Measurements from ENCODE around the gene ATP10D. TPM values are rescaled to one million over a fixed set of nuclear protein-coding genes. Genes with fewer than 3 reads are reported as not detected.

ATP10D gene
- total RNA-seq, 1 experiment from 2014 or later = 5.1 TPM

DNA sequence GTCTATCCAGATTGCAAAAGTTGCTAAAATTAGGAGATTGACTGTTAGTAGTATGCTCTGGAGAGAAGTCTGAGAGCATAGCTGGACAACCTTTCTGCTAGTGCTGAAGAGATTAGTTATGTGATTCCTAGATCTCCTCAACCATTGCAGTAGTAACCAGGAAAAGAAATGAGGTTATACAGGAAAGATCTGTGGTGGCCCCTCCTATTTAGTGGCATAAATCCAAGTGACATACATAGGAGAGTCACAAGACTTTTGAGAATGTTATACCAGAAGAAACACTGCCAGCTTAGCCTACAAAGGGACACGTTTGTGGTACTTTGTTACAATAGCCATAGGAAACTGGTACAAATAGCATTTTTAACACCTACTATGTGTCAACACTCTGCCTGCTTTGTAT is 105.2 kb downstream of the ATP10D start:
- ChIA-PET CTCF (no interaction called here), RAD21 (ENCODE audit: low non-redundant PET in 1 of 2, low total read pairs in 2 of 2, uncharacterized antibody in 2 of 2, unreplicated experiment in 2 of 2) (no interaction called here), POLR2A (no interaction called here)
- no peaks in the 10 kb centered on the region for H3K79me2 ChIP-seq (ENCODE audit: insufficient read depth, low read length)
- no peak overlapping the region for H3K4me3 ChIP-seq (replicated peaks in 1 of 2; ENCODE audit: low read depth in 1 of 2, low read length in 2 of 2)
- H3K4me2 ChIP-seq (ENCODE audit: low read length) = no peak overlapping the region
- intact Hi-C loops (cut with micrococcal nuclease) = no loop called here
- H3K9me3 ChIP-seq (ENCODE audit: control insufficient read depth in 1 of 2, insufficient read depth in 1 of 2, low read depth in 1 of 2, low read length in 2 of 2) = no peaks in the 10 kb centered on the region
- H3K27me3 ChIP-seq (ENCODE audit: insufficient read depth, low read length) = no peaks in the 10 kb centered on the region
- no peak overlapping the region for H3K9ac ChIP-seq (ENCODE audit: low read length)
- no peak overlapping the region for H3K27ac ChIP-seq (ENCODE audit: low read depth, low read length)
- H3K9me2 ChIP-seq (ENCODE audit: insufficient read depth) = no peaks in the 10 kb centered on the region
- ATAC-seq (no peak), DNase-seq (ENCODE audit: low read depth, low spot score) (no peak)
- H4K20me1 ChIP-seq (ENCODE audit: insufficient read depth) = no peaks in the 10 kb centered on the region
- TF ChIP-seq REST (IDR thresholded peaks at IDR 0.05; ENCODE audit: low read depth) (no peak), JUND (IDR thresholded peaks at IDR 0.05) (no peak), EZH2phosphoT487 (IDR thresholded peaks at IDR 0.05; ENCODE audit: borderline replicate concordance) (no peak), SIN3A (IDR thresholded peaks at IDR 0.05; ENCODE audit: low read depth) (no peak), ELF1 (IDR thresholded peaks at IDR 0.05; ENCODE audit: borderline replicate concordance, low read depth) (no peak), EZH2 (IDR thresholded peaks at IDR 0.05) (no peak), SP1 (IDR thresholded peaks at IDR 0.05; ENCODE audit: low read depth) (no peak), YY1 (IDR thresholded peaks at IDR 0.05; ENCODE audit: extremely low read depth, insufficient replicate concordance, low read depth, low read length) (no peak), ZFX (IDR thresholded peaks at IDR 0.05) (no peak), RAD21 (IDR thresholded peaks at IDR 0.05; ENCODE audit: low read depth) (no peak), FOSL1 (IDR thresholded peaks at IDR 0.05; ENCODE audit: low read depth) (no peak), POLR2AphosphoS5 (IDR thresholded peaks at IDR 0.05; ENCODE audit: low read depth, low read length) (no peak), POLR2A (IDR thresholded peaks at IDR 0.05; ENCODE audit: borderline replicate concordance, extremely low read depth, insufficient read depth, insufficient read length) (no peak), ATF3 (IDR thresholded peaks at IDR 0.05) (no peak), ZNF274 (IDR thresholded peaks at IDR 0.05; ENCODE audit: low read depth, low read length) (no peak), SRF (IDR thresholded peaks at IDR 0.05; ENCODE audit: low read depth) (no peak), EGR1 (IDR thresholded peaks at IDR 0.05; ENCODE audit: low read depth) (no peak)
- TF ChIP-seq, protein P1, sequence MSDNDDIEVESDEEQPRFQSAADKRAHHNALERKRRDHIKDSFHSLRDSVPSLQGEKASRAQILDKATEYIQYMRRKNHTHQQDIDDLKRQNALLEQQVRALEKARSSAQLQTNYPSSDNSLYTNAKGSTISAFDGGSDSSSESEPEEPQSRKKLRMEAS (IDR thresholded peaks at IDR 0.05) = no peak
- no TSS peak for BruUV-seq (replicated peaks)
- no peaks in the 10 kb centered on the region for H3K36me3 ChIP-seq (ENCODE audit: control insufficient read depth in 1 of 2, insufficient read depth in 2 of 2, low read length in 2 of 2)
- H2AFZ ChIP-seq (ENCODE audit: low read depth, low read length, poor library complexity, severe bottlenecking) = no peak overlapping the region
- no peaks in the 10 kb centered on the region for H3K4me1 ChIP-seq (ENCODE audit: control insufficient read depth in 1 of 2, insufficient read depth in 2 of 2, low read length in 2 of 2)

Data from HCT116 (cell line).